Epithelial cell of esophagus (primary cell): ENCODE data around the gene ORC2.

Experiments
- DNase-seq: peaks from one replicate; pipeline ENCODE4 v3.0.0; 2010; ENCODE audit warnings: low read depth
- H3K4me3 ChIP-seq: 2 replicates; pipeline ENCODE4 v1.5.1; 2011; ENCODE audit warnings: mild to moderate bottlenecking, low read length, control low read depth
- TF ChIP-seq, protein P1 (sequence below): IDR thresholded peaks from 2 replicates; pipeline ENCODE4 v1.5.1; 2011; ENCODE audit warnings: low read depth, mild to moderate bottlenecking, low read length, control low read depth, inconsistent platforms; ENCODE audit not compliant: insufficient read depth; ENCODE audit errors: missing control alignments

Gene ORC2

DNA sequence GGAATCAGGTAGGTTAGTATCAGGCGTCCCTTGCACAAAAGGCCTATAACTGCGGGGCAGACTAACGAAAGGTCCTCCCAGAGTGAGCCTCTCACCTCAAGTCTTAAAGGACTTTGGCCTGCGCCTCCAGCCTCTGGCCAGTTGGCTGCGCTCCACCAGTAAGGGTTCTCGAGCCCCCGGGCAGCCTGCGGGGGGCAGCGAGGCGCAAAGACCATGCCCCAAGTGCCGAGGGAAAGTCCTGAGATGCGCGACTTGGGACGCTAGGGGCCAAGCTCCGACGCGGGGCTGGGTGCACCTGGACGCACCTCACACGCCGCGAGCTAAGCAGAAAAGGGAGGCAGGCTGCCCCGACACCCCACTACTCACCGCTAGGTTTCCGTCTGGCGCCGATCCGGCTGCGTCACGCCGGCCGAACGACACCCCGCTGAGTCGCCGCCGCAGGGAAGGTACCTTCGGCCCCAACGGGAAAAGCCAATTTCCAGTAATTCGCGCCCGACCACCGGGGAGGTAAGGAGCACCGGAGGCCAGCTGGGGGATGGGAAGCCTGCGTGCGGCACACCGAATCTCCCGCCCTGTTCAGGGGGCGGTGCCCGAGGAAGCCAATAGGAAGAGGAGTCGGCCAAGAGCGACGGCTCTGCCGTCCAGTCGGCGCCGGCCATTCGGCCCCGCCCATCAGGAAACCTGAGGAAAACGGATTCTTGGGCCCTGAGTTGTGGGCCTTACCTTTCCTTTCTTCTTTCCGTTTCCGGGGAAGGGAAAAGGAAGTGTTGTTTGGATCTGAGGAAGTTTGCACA lies at the start of gene ORC2:
Gene ORC2 (minus strand): TSS at position 537 of the 794 bp plus-strand sequence. CDS start 5,537 bp downstream, outside the sequence.
- TF ChIP-seq, protein P1, sequence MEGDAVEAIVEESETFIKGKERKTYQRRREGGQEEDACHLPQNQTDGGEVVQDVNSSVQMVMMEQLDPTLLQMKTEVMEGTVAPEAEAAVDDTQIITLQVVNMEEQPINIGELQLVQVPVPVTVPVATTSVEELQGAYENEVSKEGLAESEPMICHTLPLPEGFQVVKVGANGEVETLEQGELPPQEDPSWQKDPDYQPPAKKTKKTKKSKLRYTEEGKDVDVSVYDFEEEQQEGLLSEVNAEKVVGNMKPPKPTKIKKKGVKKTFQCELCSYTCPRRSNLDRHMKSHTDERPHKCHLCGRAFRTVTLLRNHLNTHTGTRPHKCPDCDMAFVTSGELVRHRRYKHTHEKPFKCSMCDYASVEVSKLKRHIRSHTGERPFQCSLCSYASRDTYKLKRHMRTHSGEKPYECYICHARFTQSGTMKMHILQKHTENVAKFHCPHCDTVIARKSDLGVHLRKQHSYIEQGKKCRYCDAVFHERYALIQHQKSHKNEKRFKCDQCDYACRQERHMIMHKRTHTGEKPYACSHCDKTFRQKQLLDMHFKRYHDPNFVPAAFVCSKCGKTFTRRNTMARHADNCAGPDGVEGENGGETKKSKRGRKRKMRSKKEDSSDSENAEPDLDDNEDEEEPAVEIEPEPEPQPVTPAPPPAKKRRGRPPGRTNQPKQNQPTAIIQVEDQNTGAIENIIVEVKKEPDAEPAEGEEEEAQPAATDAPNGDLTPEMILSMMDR: peak; percentile 61
- peak within 1 kb of the TSS; percentile 82 for H3K4me3 ChIP-seq
- peak; percentile 96 for DNase-seq

DNA sequence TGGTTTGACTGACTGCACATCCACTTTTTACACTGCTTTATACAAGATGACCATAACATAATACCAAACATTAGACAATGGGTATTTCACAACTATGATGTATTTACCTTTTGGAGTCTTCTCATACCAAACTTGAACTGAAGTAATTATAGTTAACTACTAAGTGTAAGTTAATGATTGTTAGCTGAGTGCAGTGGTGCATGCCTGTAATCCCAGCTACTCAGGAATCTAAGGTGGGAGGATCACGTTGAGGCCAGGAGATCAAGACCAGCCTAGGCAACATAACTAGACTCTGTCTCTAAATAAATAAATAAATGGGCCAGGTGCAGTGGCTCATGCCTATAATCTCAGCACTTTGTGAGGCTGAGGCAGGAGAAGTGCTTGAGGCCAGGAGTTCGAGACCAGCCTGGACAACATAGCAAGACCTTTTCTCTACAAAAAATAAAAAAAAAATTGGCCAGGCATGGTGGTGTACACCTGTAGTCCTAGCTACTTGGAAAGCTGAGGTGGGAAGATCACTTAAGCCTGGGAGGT lies 44.9 kb upstream of the ORC2 start:
- no peak overlapping the region for H3K4me3 ChIP-seq
- no peak for DNase-seq
- TF ChIP-seq, protein P1: no peak

DNA sequence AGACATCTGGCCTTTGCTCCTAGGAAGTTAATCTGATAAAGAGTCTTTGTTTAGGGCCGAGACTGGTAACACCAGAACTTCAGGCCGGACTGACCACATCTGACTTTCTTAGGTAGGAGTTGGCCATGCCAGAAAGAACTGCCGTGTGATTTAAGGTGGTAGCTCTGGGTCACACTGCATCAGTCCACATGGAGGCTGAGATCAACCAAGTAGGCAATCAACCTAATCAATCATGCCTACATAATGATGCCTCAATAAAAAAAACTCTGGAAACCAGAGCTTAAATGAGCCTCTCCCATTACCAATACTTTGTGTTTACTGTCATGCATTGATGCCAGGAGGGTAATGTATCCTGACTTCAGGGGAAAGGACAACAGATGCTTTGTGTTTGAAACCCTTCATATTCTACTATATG lies 44.1 kb upstream of the ORC2 start:
- H3K4me3 ChIP-seq: no peak overlapping the region
- no peak for DNase-seq
- TF ChIP-seq, protein P1: no peak

DNA sequence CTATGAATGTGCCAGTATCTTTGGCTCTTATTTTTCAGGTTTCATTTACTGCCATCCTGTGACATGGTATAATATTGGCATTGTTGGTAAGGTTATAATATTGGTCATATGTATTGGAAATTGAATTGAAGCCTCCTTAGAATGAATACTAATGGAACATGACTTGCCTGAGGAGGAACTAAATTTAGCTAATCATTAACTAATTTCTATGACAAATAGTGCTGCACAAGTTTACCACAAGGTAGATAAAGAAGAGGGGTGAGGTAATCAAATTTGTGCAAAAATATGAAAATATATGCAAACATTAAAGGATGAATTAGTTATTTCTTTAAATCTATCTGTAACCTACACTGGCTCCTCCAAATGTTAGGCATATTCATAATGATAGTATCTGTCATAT lies 43.2 kb upstream of the ORC2 start:
- TF ChIP-seq, protein P1: no peak

DNA sequence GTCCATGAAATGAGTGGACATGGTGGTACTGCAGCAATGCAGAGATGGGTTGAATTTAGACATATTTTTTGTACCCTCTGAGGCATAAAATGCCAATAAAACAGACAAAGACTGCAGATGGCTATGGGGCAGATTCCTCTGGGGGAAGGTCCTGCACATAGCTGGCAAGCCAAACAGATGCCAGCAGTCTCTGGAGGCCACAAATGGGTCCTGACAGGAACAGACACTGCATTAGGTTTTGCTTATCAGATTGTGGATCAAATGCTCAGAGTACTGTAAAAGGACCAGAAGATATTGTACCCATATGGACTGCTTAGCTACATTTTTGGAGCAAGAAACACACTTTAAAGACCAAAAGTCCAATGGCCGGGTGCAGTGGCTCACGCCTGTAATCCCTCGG lies 40.9 kb upstream of the ORC2 start:
- DNase-seq: no peak
- TF ChIP-seq, protein P1: no peak
- H3K4me3 ChIP-seq: no peak overlapping the region

More for the DNA sequence above, 43.2 kb upstream of the ORC2 start:
- no peak overlapping the region for H3K4me3 ChIP-seq
- no peak for DNase-seq

DNA sequence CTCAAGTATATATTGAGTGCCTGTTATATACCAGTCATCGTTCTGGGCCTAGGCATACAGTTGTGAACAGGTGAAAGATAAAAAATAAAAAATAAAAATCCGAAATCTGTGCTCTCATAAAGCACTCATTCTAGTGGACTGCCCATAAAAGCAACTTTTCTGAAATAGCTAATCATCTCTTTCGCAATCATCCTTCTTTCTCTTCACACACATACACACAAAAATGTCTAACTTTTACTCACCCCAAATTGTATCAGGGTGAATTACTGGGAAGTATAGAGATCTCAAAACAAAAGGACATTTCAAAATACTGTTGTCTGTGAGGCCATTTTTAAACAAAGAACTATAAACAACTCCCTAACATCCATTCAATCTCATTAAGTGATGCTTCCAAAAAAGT lies 29.6 kb upstream of the ORC2 start:
- H3K4me3 ChIP-seq: no peak overlapping the region
- DNase-seq: no peak
- TF ChIP-seq, protein P1: no peak
